GM18951 (cell line): ENCODE measurements around the gene MRTFB.

Experiments used
- POLR2A ChIP-seq: IDR thresholded peaks from 4 replicates; pipeline ENCODE4 v1.6.1; 2011; ENCODE audit warnings: mild to moderate bottlenecking; ENCODE audit not compliant: insufficient read length, insufficient read depth; ENCODE audit errors: extremely low read depth
- in situ Hi-C: fragments of 300-500 bp; cut with MboI; formaldehyde crosslinking; loops from one replicate; pipeline ENCODE4 v1.12.0; 2022; ENCODE audit warnings: low sequenced_read_pairs, mixed read lengths, inconsistent platforms; ENCODE audit not compliant: unreplicated experiment

The MRTFB gene

DNA sequence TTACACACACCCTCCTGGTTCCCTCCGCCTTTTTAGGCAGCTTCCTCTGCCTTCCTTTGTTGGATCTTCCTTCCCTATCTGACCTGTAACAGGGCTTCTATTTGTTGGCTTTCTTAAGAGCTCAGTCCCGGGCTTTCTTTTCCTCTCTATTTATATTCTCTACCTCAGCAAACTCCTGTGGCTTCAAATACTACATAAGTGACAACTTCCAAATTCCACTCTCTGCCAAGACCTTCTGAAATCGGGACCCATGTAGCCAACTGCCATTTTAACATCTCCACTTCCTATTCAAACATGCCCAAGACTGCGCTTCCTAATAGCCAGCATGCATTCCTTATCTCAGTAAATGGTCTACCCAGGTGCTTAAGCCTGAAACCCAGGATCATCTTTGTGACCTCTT lies 128.1 kb downstream of the MRTFB start:
- TF ChIP-seq POLR2A, result no peak
- in situ Hi-C loops, result no loop called here

DNA sequence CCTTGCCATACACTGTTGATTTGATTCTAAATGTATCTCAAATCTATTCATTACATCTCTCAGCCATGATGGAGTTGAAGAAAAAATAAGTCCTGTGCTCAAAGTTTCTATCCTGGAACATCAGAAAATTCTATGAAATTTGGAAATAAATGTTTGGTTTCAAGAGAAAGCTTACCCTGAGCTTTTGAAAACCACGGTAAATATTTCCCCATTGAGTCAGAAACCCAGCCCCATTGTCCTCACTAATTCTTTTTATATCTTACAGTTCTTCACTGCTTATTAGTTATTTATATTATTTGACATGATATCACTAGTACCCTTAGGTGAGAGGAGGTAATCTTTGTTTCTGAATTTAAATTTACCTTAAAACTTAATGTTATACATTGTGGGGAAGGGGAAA lies 128.5 kb downstream of the MRTFB start:
- in situ Hi-C loops, result no loop called here

DNA sequence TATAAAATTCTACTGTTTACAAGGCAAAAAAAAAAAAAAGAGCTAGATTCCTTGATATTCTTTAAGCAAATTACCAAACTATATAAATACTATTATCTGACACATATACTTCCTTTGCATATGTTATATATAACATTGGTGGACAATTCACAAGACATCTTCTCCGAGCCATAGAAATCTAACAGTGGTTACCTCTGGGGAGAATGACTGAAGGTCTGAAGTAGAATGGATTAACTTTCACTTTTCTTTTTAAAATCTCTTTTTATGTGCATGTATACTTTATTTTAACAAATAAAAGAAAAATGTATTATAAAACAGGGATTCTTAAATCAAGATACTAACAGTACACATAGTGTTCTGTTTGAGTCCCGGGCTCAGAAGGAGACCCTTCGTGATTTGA lies 131.0 kb downstream of the MRTFB start:
- in situ Hi-C loops, result no loop called here
- no peak for TF ChIP-seq POLR2A

More for the DNA sequence above, 128.5 kb downstream of the MRTFB start:
- TF ChIP-seq POLR2A, result no peak

DNA sequence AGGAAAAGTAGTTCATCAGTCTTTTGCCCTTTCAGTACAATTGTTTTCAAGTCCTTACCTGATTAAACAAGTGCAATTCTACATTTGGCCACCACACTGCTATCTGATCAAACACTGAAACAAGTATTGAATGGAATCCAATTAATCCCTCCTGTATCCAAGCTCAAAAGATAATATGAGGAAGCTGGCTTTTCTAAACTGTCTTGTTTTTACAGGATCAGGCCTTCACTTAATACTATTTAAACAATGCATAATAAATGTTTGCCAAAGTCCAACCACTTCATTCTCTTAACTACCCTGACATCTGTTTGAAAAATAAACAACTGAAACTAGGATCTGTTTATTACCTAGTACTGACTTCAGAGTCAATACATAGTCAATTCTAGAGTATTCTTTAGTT lies 131.6 kb downstream of the MRTFB start:
- no peak for TF ChIP-seq POLR2A
- in situ Hi-C loops, result no loop called here

DNA sequence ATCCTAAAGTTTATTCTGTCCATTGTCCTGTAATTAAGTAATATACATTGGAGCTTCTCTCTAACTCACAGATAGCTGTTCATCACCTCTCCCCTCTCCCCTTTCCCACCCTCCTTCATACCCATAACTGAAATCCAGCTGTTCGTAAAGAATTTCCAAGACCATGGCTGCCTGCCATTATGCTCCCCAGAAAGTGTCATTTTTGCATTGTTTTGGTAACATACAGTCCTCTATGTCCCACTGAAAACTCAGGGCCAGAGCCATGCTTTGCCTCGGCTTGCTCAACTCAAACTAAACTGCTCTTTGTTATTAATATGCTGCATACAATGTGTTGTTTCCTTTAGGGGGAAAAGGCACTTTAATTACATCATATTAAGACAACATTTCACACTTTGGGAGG lies 132.0 kb downstream of the MRTFB start:
- TF ChIP-seq POLR2A, result no peak
- in situ Hi-C loops, result no loop called here

DNA sequence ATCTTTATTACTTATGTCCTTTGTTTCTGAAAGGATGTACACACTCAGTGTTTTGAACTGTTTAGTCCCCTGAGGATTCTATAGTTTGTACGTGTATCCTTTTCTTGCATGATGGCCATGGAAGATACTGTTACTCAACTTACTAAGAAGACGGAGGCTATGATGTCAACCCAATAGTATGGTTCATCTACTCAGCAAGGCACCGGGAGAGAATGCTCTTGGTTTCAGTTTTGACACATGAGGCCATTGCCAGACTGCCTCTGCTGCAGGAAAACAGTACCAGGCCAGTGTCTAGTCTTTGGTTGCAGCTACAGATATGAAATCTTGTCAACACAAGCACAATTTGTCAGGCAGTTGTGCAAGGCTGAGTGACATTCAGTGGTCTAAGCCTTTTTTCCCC lies 134.5 kb downstream of the MRTFB start:
- no peak for TF ChIP-seq POLR2A
- in situ Hi-C loops, result no loop called here

DNA sequence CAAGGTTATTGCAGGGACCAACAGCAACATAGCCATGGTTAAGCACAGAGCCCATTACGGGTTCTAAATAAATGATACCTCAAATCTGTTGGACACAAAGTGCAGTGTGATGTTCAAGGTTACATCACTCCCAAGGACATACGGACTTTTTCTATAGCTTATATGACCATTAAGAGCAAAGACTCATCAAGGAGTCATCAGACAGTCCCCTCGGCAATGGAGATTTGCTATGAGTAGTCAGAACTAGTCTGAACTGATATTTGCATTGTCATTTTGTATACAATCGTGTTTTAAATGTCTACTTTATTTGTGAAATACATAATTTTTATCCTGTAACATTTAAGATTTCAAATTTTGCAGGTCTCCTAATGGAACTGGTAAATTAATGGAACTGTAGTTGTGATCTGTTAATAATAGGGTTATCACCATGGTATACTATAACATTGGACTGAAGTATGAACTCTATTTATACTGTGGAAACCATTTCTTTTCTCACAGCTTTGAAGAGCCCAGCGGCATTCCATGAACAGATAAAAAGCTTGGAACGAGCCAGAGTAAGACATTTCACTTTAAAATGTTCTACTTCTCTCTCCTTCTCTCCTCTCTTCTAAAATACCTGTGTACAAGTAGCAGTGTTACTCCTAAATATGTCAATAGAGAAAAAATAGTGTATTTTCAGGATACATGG lies 140.9 kb downstream of the MRTFB start:
- in situ Hi-C loops, result no loop called here

DNA sequence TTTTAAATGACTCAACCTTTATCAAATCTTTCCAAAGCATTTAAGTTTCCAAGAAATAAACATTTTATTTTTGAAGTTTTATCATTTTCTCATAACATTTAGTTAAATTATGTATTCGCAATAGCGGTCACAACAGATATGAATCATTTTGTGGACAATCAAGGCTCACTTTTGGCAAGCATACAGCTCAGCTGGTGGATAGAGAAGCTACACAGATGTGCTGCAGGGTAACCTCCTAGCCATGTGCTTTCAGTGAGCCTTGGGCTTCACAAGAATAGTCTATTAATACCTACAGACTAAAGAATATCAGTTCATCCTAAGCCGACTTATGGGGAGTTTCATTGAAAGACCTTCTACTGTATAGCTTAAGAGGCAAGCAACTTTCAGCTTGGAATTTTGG lies 144.8 kb downstream of the MRTFB start:
- no peak for TF ChIP-seq POLR2A
- in situ Hi-C loops, result no loop called here

More for the DNA sequence above, 140.9 kb downstream of the MRTFB start:
- TF ChIP-seq POLR2A, result no peak

DNA sequence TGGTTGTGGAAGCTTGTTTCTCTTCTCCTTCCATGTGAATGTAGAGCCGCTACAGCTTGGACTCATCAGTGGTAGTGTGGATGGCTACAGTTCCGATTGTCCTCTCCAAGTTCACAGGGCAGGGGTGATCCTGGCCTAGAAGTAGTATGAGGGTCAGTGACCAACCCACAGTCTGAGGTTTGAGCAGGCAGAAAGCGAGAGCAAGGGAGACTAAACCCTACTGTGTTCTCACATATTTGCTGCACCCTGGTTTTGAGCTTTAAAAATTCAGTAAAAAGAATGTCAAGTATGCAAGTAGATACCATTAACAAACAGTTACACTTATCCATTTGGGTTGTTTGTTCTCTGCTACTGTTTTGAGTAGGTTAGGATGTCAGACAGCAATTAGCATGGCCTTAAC lies 148.9 kb downstream of the MRTFB start:
- no peak for TF ChIP-seq POLR2A
- in situ Hi-C loops, result no loop called here

DNA sequence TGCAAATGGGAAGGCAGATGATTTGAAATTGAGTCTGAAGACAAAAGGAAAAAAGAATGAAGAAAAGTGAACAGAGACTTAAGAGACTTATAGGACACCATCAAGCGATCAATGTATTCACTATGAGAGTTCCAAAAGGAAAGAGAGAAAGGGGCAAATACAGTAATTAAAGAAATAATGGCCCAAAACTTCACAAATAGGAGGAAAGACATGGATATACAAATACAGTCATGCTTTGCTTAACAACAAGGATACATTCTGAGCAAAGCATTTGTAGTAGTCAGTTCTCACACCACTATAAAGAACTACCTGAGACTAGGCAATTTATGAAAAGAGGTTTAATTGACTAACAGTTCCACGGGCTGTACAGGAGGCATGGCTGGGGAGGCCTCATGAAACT lies 152.5 kb downstream of the MRTFB start:
- in situ Hi-C loops, result no loop called here
- no peak for TF ChIP-seq POLR2A

DNA sequence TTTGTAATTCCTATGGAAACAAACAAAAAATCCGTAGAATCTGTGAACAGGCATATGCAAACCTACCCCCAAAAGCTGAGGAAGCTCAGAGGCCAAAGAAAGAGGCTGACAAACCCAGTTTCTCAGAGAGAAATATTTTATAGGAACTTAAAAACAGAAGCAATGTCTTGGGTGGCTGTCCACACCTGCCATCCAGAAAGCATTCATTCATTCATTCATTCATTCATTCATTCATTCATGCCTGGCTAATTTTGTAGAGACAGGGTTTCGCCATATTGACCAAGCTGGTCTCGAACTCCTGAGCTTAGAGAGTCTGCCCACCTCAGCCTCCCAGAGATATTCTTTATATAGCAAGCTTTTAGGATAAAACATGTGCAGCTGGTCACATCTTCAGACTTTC lies 154.3 kb downstream of the MRTFB start:
- no peak for TF ChIP-seq POLR2A
- in situ Hi-C loops, result no loop called here

DNA sequence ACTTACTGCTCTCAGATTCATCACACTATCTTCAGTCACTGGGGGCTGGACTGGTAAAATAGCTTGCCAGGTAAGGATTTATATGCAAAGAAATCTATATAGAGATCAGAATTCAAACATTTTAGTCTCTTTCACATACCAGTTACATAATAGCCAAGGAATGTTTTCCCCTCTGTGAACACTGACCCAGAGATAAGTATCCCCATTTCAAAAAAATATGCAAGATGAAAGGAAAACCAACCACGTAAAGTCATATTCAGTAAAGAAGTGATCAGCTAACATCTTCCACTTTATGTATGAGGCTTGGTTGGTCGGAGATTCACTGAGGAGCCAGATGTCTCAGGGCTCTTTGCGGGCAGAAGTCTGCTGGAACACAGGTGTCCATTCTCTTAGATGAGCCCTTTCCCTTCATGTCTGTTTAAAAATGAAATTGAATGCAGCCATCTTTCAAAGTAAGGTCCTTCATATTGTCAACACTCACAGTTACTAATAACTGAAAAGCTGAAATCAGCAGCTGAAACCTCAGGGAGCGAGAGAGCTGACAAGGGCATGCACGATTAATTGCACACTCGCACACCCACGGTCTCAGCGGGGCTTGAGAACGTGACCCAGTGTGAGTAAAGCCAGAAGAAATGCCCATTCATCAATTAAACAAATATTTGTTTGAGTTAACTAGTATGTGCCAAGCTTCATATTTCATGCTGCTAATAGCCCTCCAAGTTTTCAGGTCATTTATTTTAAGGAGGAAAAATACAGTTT lies 161.2 kb downstream of the MRTFB start:
- in situ Hi-C loops, result no loop called here
- TF ChIP-seq POLR2A, result no peak

DNA sequence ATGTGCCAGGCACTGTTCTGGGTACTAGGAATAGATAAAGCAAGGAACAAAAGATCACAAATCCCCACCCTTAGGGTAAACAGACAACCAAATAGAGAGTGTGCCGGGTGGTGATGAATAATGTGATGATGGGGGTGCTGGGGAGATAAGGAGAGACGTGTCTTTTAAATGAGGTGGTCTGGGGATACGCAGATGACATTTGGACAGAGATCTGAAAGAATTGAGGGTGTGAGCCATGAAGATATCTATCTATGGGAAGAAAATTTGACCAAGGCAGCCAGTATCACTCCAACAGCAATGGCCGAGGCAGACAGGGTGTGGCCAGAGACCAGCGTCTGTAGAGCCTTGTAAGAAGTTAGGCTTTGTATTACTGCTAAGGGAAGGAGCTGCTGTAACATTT lies 165.3 kb downstream of the MRTFB start:
- no peak for TF ChIP-seq POLR2A
- in situ Hi-C loops, result no loop called here

DNA sequence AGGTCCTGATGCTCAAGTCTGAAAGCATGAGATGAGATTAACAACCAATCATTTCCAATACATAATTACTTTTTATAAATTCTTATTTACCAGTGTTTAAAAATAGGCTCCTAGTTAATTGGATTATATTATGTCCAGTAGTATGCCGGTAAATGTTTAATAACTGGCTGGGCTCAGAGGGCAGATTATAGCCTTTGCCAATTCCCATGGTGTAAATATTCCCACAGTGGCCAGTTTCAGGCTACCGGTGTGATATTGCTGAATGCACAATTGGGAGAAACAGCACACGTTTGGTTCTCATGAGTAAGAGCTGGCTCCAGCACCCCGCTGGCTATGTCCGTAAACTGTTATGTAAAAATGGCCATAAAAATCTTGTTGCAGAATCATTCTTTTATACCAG lies 167.6 kb downstream of the MRTFB start:
- TF ChIP-seq POLR2A, result no peak
- in situ Hi-C loops, result no loop called here
